H1 (cell line): Measurements from ENCODE around the gene SMTNL2. TPM values are rescaled to one million over a fixed set of nuclear protein-coding genes. Genes with fewer than 3 reads are reported as not detected.

Source experiments
- ATF2 ChIP-seq: IDR thresholded peaks from 2 replicates; pipeline ENCODE4 v1.6.1; 2012; ENCODE audit warnings: low read length, inconsistent platforms
- CHD7 ChIP-seq: fragments of 300-600 bp; sonication (generic); IDR thresholded peaks from 2 replicates; pipeline ENCODE4 v1.7.1; 2012; ENCODE audit warnings: low read length, moderate library complexity, mild to moderate bottlenecking, inconsistent platforms; ENCODE audit not compliant: insufficient replicate concordance
- PHF8 ChIP-seq: fragments of 200-600 bp; sonication (generic); conservative IDR thresholded peaks from 2 replicates; pipeline ENCODE4 v1.7.1; 2012; ENCODE audit warnings: low read depth, mild to moderate bottlenecking, inconsistent platforms, low read length, moderate library complexity
- POLR2AphosphoS5 ChIP-seq: IDR thresholded peaks from 2 replicates; pipeline ENCODE4 v1.6.1; 2011; ENCODE audit warnings: low read depth, low read length
- RAD21 ChIP-seq, 2 experiments: IDR thresholded peaks in 1 of 2; conservative IDR thresholded peaks in 1 of 2; 2 replicates each; pipeline ENCODE4 v1.6.1; 2011; ENCODE audit warnings: low read depth in 2 of 2, low read length in 2 of 2, improper control_type of control experiment in 1 of 2, inconsistent platforms in 1 of 2, mild to moderate bottlenecking in 1 of 2, moderate library complexity in 1 of 2
- TBP ChIP-seq: IDR thresholded peaks from 2 replicates; pipeline ENCODE4 v1.6.1; 2011; ENCODE audit warnings: low read depth, low read length, improper control_type of control experiment
- polyA plus RNA-seq, 7 experiments: library from polyadenylated mRNA; depleted of rRNA in 3 of 7; stranded (reverse) in 5 of 7; unstranded in 2 of 7; fragments of >200 nt in 5 of 7; fragments of 200-250 nt in 2 of 7; gene quantifications; 1 replicate in 5 of 7; 2 replicates in 1 of 7; 4 replicates in 1 of 7; pipeline versions ENCODE4 v1.2.1 to v1.2.3, GENCODE V29; 2011 to 2013; ENCODE audit warnings: missing spikeins in 2 of 7, mixed read lengths in 2 of 7
- total RNA-seq: library from RNA; stranded (reverse); fragmentation: NEBNext Ultra II Directional; extraction: Animal tissue kit (Norgen Biotek cat#: 25700); gene quantifications from 2 replicates; pipeline ENCODE4 v1.2.1, GENCODE V29; 2021

The SMTNL2 gene
- total and polyA plus RNA-seq, 2 of the 8 experiments (the other 6 are each of a cell fraction or from before 2014, with no cell fraction given): 3.6 to 4.5 TPM

GRCh38 chr17:4554997-4555799, 29.1 kb upstream of the SMTNL2 start, which contains the start of gene MYBBP1A (continued):
- TF ChIP-seq CHD7 (no peak), RAD21 (IDR thresholded peaks at IDR 0.05 in 1 of 2, conservative IDR thresholded peaks at IDR 0.05 in 1 of 2; ENCODE audit: low read depth in 2 of 2, low read length in 2 of 2) (no peak), ATF2 (peak; percentile 54; the same call in 1 of the 2 replicates), TBP (peak; percentile 57), POLR2AphosphoS5 (peak; percentile 70; the same call in 1 of the 2 replicates), PHF8 (peak; percentile 75)
